ENCODE data around the gene DGKB.

DNA sequence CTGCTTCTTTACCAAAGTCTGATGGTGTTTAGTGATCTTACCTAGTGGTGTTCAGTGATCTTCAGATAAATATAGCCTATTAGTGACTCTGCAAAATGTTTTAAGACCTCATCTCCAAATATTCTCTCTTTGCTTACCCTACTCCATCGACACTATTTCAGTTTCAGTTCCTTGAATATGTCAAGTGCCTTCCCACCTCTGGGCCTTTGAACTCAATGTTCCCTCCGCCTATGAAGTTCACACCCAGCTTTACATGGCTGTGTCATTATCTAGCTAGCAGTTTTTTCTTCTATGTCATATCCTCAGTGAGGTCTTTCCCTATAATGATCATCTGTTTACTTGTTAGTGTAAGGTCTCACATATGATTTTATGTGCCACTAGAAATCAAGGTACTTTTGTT, 322.6 kb downstream of the DGKB start:
- no peak for TF ChIP-seq ZNF565 (CRISPR knock-in tag; conservative IDR thresholded peaks at IDR 0.05; ENCODE audit: low read depth)
- no peak for TF ChIP-seq TCF4 (CRISPR knock-in tag; IDR thresholded peaks at IDR 0.05; ENCODE audit: borderline replicate concordance)
- TF ChIP-seq, protein P1, sequence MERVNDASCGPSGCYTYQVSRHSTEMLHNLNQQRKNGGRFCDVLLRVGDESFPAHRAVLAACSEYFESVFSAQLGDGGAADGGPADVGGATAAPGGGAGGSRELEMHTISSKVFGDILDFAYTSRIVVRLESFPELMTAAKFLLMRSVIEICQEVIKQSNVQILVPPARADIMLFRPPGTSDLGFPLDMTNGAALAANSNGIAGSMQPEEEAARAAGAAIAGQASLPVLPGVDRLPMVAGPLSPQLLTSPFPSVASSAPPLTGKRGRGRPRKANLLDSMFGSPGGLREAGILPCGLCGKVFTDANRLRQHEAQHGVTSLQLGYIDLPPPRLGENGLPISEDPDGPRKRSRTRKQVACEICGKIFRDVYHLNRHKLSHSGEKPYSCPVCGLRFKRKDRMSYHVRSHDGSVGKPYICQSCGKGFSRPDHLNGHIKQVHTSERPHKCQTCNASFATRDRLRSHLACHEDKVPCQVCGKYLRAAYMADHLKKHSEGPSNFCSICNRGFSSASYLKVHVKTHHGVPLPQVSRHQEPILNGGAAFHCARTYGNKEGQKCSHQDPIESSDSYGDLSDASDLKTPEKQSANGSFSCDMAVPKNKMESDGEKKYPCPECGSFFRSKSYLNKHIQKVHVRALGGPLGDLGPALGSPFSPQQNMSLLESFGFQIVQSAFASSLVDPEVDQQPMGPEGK (CRISPR knock-in tag; IDR thresholded peaks at IDR 0.05; ENCODE audit: borderline replicate concordance), result no peak
- TF ChIP-seq, protein P2, sequence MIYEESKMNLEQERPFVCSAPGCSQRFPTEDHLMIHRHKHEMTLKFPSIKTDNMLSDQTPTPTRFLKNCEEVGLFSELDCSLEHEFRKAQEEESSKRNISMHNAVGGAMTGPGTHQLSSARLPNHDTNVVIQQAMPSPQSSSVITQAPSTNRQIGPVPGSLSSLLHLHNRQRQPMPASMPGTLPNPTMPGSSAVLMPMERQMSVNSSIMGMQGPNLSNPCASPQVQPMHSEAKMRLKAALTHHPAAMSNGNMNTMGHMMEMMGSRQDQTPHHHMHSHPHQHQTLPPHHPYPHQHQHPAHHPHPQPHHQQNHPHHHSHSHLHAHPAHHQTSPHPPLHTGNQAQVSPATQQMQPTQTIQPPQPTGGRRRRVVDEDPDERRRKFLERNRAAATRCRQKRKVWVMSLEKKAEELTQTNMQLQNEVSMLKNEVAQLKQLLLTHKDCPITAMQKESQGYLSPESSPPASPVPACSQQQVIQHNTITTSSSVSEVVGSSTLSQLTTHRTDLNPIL (CRISPR knock-in tag; IDR thresholded peaks at IDR 0.05; ENCODE audit: low read depth), result no peak
- TF ChIP-seq, protein P3, sequence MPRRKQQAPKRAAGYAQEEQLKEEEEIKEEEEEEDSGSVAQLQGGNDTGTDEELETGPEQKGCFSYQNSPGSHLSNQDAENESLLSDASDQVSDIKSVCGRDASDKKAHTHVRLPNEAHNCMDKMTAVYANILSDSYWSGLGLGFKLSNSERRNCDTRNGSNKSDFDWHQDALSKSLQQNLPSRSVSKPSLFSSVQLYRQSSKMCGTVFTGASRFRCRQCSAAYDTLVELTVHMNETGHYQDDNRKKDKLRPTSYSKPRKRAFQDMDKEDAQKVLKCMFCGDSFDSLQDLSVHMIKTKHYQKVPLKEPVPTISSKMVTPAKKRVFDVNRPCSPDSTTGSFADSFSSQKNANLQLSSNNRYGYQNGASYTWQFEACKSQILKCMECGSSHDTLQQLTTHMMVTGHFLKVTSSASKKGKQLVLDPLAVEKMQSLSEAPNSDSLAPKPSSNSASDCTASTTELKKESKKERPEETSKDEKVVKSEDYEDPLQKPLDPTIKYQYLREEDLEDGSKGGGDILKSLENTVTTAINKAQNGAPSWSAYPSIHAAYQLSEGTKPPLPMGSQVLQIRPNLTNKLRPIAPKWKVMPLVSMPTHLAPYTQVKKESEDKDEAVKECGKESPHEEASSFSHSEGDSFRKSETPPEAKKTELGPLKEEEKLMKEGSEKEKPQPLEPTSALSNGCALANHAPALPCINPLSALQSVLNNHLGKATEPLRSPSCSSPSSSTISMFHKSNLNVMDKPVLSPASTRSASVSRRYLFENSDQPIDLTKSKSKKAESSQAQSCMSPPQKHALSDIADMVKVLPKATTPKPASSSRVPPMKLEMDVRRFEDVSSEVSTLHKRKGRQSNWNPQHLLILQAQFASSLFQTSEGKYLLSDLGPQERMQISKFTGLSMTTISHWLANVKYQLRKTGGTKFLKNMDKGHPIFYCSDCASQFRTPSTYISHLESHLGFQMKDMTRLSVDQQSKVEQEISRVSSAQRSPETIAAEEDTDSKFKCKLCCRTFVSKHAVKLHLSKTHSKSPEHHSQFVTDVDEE (CRISPR knock-in tag; IDR thresholded peaks at IDR 0.05), result no peak
- TF ChIP-seq PPARA (CRISPR knock-in tag; IDR thresholded peaks at IDR 0.05; ENCODE audit: borderline replicate concordance), result no peak
- no peak for TF ChIP-seq ESRRG (CRISPR knock-in tag; IDR thresholded peaks at IDR 0.05)
- no peak for TF ChIP-seq ARNTL (CRISPR knock-in tag; IDR thresholded peaks at IDR 0.05; ENCODE audit: borderline replicate concordance, low read depth)
- no peak for TF ChIP-seq ZNF8 (CRISPR knock-in tag; IDR thresholded peaks at IDR 0.05)
- no peak for TF ChIP-seq CSDC2 (CRISPR knock-in tag; IDR thresholded peaks at IDR 0.05)

Measured in SK-N-SH treated with all-trans-retinoic acid at 6 μM for 48 hours (cell line).